Measurements from ENCODE around the gene PAIP1.

- TF ChIP-seq CTCF (conservative IDR thresholded peaks at IDR 0.05; ENCODE audit: low read length) = no peak
- TF ChIP-seq EZH2phosphoT487 (IDR thresholded peaks at IDR 0.05; ENCODE audit: borderline replicate concordance) = no peak
Measured at GRCh38 chr5:43588842-43589241, 32.0 kb upstream of the PAIP1 start.
